HG03139 (cell line): Measurements from ENCODE around the gene ST3GAL3.

Experiments used
- ATAC-seq: cut with Tn5 transposase; IDR thresholded peaks from one replicate; pipeline ENCODE4 v1.9.1; 2021; ENCODE audit not compliant: unreplicated experiment

The ST3GAL3 gene

DNA sequence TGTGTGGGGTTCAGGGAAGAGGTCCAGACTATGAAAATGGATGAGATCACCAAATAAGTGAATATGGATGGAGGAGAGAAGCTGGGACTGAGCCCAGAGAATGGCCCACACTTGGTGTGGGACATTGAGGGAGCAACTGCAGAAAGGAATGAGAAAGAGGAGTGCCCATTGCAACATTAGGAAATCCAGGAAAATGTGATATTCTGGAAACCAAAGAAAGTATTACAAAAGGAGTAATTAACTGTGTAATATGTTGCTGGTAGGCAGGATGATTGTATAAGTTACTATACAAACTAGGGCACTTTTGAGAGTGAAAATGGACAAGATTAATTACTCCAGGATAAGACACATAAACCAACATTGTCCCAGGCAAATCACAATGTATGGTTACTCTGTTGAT is 166.5 kb downstream of the ST3GAL3 start:
- ATAC-seq = no peak

DNA sequence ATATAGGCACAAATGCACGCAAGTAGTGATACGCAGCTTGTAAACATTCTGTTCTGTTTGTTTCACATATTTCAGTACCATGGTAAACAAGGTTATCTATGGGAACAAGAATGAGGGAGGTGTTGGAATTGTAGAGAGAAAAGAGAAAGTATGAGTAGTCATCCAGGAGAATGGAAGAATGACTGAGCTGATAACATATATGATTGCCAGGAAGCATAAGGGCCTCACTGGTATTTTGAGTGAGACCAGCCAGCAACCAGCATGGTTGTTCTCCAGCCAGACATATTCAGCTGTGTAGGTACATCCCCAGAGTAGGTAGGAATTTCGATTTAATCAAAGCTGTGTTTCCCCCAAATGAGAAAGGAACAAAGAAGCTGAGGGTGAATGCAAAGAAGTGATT is 167.4 kb downstream of the ST3GAL3 start:
- no peak for ATAC-seq

DNA sequence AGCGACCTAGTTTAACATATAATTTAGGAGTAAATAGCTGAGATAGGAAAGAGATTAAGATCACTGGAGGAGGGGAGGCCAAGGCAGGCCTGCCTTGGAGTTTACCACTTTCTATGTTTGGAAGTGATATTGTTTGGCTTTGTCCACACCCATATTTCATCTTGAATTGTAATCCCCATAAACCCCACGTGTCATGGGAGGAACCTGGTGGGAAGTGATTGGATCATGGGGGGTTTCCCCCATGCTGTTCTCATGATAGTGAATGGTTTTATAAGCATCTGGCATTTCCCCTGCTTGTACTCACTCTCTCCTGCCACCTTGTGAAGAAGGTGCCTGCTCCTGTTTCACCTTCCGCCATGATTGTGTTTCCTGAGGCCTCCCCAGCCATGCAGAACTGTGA is 168.0 kb downstream of the ST3GAL3 start:
- ATAC-seq = no peak

DNA sequence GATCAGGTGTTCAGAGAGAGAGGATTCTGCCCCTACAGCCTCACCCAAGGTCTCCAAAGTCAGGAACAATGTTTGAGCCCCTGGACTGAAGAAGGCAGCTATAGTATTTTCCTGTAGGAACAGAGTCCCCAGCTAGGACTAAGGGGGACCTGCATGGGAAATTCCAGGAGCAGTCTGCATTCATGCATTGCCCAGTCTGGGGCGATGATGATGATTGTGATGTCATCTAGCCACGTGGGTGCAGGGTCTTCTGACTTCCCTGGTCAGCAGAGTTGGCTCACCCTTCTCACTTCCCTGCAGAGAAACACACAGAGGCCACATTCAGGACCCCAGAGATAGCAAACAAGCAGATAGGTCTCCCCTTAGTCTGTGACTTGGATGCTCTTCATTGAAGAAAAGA is 169.8 kb downstream of the ST3GAL3 start:
- ATAC-seq = no peak

DNA sequence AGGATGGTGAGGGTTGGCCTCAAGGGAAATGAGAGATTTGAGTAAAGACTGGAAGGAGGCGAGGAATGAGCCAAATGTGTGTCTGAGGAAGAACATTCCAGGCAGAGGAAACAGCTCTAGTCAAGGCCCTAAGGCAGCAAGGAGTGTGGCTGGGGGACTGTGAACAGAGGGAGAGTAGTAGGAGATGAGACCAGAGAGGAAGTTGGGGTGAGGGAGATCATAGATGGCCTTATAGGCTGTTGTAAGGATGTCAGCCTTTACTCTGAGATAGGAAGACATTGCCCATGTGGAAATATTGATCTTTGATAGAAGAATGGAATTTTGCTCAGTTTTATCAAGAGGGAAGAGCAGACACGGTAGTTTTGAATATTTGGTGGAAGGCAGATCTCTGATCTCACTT is 171.1 kb downstream of the ST3GAL3 start:
- ATAC-seq = no peak

DNA sequence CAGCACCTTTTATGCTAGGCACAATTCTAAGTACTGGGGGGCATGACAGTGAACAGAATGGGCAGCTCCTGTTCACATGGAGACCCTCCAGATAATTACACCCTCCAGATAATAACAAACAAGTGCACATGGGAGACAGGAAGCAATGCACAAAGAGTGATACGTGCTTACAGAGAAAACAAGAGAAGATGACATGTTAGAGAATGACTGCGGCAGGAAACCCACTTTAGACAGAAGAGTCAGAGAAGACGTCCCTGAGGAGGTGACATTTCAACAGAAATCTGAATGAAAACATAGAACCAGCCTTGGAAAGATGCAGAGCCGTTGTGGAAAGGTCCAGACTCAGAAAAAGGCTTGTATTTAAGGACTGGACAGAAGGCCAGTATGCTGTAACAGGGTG is 171.5 kb downstream of the ST3GAL3 start:
- no peak for ATAC-seq

DNA sequence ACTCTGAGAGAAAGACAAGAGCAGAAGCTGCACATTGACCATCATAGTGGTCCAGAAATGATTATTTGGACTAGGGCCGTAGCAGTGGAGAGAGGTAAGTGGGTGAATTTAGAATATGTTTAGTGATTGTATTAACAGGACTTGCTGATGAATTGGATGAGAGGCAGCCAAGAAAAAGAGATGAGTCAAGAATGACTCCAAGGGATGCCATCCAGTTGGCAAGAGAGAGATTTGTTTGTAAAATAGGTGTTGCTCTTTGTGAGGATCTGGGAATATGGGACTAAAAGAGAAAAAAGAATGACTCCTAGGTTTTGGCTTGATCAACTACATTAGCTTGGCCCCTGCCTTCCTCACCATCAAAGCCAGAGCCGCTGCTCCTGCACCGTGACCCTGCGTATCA is 172.1 kb downstream of the ST3GAL3 start:
- ATAC-seq = no peak

DNA sequence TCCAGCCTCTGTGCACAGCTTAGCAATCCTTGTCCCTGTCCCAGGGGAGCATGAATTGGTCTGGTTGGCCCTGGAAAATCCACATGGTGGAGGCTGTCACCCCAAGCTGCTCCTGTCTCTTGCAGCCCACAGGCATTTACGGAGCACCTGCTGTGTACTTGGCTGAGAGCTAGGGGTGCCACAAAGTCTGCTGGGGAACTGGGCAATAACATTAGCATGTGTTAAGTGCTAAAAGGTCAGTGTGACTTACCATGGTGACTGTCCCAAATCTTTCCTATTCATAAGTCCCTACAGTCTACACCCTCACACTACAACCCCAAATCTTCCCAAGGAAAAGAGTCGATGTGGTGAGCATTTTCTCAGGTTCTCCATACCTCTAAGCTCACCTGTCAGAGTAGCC is 172.7 kb downstream of the ST3GAL3 start:
- ATAC-seq = no peak

DNA sequence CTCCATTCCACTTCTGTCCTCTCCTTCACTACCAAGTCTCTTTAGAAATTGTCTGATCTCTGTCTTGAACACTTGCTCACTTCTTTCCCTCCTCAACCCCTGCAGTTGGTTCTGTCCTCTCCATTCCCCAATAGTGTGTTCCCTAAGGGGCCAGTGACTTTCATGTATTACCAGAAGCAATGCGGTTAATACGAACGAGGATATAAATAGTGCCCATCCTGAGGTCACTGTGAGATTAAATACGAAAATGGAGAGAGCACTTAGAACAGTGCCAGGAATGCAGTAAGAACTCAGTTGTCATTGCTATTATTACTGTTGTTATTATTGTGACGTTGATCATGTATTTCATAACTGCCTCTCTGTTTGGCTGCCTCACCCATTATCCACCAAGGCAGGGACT is 173.3 kb downstream of the ST3GAL3 start:
- no peak for ATAC-seq

DNA sequence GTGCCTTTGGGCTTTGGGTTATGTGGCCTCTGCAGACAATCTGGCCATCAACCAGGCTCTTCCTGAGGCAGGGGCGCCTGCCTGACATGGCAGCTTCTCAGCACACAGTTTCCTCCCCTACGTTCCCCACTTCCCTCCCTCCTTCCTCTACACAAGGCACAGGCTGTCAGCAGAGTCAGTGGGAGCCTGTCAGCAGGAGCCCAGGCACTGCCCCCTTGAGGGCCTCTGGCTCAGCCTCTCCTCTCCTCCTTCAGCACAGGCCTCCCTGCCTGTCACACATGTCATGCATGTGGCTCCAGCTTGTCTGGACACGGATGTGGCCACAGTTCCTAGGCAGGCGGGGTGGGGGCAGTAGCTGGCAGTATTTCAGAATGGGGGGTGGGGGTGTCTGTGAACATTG is 174.1 kb downstream of the ST3GAL3 start:
- no peak for ATAC-seq

DNA sequence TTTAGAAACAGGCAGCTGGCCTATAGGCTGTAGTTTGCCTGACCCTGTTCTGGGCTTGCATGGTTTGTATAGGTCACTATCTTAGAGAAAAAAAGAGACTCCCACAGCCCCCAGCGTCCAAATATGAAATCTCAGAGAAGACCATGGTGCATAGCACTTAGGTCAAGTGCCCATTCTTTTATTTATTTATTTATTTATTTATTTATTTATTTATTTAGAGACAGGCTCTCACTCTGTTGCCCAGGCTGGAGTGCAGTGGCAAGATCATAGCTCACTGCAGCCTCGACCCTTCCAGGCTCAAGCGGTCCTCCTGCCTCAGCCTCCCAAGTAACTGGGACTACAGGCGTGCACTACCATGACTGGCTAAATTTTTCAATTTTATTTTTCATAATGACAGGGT is 175.4 kb downstream of the ST3GAL3 start:
- ATAC-seq = no peak

DNA sequence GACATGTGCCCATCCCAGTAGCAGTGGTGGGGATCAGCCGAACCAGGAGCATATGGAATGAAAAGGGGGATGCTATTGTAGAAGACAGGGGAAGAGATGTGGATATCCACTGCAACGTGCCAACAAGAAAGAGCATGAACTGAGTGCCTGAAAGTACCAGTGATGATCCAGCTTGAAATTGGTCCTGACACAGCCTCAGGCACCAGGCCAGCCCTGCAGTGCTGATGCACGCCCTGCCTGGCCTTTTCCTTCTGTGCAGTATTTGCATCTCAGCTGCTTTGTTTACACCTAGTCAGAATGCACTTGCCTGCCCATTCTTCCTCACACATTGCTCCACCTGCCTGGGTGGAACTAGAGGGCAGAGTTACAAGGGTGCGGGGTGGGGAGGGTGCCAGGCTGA is 176.0 kb downstream of the ST3GAL3 start:
- ATAC-seq = no peak

DNA sequence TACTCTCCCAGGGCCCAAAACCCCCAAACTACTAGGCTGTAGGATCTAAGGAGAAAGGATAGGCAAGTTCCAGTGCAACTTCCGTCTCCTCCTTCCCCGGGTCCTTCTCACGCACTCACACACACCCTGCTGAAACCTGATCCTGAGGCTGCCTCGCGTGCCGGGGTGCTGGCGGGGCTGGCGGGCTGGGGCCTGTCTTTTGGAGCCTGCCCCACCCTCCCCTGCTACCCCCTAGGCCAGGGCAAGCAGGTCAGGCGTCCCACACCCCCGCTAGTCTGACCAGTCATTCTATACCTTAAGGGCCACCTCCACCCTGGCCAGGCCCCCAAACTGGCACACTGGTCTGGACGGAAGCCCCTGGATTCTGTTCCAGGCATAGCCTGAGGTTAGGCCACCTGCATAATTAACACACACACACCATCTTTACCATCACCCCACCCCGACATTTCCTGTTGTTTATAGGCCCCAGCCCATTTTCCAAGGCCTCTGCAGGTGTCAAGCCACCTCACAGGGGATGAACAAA is 178.0 kb downstream of the ST3GAL3 start:
- ATAC-seq = no peak

DNA sequence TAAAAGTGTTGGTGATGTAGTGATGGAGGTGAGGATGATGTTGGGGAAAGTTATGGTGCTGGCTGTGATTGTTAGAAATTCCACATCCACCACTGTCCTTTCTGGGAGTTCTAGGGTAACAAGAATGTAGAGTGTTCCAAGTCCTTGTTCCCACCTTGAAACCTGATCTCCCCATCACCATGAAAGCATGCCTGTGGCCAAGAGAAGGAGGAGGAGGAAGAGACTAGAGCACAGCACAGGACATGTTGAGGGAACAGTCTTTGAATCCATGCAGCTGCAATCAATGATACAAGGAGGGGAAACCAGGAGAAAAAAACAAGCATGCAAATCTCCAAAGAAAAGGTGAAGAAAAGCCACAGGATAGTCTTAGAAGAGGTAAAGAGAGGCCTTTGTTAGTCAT is 180.4 kb downstream of the ST3GAL3 start:
- ATAC-seq = no peak

DNA sequence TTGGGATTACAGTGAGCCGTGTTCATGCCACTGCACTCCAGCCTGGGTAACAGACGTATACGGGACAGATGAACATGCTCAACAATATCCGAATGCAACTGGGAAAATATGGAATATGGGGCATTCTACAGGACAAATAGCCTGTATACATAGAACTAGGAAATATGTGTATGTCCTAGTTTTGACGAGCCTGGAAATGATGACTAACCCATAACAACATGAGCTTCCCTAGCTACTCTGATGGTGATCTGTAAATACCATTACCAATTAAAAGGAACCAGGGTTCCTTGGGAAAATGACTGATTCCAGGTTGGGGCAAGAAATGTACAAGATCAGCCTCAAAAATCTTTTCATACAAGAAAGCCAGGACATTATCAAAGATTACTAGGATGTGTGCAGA is 183.5 kb downstream of the ST3GAL3 start:
- ATAC-seq = no peak

DNA sequence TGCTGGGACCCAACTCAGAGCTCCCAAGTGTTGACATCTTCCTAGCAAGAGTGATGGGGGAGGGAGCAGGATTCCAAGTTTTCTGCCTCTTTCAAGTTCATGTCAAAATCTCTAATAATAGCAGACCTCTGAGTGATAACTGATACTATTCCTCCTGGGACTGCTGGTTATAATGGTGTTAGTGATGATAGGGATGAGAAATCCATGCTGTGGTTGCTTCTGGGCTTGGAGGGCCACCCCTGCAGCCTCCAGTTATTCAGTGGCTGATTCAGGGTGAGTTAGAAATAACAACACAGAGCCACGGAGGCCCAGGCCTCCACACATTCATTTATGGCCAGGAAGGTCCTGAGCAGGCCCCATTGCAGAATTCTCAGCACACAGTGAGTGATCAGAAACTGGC is 185.7 kb downstream of the ST3GAL3 start:
- ATAC-seq = no peak

DNA sequence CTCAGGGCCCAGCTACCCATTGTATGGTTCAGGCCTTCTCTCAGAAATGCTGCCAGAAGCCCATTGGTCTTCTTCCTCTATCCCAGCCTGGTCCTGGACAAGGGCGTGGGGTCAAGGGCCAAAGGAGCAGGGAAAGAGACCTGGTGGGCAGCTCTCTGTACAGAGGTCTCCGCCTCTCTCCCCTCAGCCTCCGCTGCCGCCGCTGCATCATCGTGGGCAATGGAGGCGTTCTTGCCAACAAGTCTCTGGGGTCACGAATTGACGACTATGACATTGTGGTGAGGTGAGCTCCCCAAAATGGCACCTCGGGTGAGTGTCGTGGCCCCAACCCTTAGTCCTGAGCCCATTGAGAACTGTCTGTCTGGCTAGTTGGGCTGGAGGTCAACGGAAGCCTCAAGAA is 191.6 kb downstream of the ST3GAL3 start:
- ATAC-seq = no peak

DNA sequence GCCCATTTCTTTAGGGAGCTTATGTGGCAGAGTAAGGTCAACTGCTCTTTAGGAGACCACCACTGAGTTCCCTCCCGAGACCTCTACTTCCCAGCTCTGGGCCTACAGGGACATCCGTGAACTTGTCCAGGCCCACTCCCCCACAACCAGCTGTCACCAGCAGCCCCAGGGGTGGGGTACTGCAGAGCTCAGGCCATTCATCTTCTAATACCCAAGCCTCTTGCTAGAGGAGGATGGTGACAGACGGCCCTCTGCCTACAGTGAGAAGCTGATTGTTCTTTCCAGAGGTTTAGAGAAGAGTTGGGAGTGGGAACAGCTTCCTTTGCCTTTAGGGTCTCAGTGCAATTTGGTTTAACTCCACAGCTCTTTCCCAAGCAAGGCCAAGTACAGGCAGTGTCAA is 193.1 kb downstream of the ST3GAL3 start:
- ATAC-seq = no peak

DNA sequence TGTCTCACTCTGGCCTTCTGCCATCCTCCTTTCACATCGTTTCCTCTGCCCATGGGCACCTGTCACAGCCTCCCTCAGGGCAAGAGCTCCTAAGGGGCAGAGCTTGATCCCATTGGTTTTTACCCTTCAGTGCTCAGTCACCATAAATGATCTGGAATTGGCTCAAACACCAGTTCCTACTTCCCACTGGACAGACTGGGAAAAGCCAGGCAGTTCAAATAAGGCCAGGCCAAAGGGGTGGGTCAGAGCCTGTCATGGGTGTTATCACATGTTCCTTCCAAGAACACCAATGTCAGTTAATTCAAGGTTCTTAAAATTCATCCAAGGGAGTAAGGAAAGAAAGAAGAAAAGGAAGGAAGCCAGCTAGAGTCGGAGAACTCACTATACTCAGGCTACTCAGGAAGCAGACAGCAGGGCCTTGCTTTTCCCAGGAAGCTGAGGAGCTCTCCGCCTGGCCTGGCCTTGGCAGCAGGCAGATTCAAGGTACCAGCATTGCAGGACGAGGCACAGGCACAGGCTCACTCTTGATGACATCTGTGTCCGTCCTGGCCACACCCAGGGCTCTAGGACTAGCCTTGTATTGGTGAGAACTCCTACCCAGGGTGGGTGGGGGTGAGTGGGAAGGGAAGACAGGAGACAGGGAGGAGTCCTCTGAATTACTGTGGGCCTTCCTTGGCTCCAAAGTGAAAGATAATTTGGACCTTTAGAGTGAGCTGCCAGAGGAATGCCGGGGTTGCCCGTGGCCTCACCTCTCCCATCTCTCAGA is 194.0 kb downstream of the ST3GAL3 start:
- ATAC-seq = no peak

DNA sequence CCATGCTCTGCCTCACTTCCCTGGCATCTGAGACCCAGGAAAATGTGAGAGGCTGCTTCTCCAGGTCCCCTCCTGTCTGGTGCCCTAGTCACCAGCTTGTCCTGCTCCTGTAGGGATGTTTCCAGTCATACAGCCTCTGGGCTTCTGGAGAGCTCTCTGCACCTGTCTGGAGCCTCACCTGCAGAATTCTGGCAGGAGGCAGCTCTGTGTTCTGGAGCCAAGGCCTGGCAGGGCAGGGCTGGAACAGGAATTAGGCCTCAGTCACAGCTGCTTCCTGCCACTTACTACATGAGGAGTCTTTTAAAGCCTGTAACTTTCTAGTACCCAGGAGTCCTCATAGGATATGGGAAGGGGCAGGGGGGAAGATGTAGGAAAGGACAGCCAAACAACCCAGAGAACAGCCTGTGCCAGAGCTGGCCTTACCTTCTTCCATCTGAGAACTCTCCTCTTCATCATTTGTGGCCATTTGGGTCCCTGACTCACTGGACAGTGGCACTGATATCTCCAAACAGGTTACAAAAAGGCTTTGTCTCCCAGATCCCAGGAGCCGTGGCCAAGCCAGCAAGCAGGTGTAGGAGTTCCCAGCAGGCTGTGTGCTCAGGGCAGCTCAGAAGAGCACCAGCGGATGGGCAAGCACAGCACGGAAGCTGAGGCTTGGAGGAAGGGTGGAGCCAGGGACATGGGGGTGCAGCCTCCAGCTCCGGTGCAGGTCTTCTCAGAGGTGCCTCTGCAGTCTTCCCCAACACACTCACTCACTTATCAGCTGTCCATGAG is 194.9 kb downstream of the ST3GAL3 start:
- no peak for ATAC-seq

DNA sequence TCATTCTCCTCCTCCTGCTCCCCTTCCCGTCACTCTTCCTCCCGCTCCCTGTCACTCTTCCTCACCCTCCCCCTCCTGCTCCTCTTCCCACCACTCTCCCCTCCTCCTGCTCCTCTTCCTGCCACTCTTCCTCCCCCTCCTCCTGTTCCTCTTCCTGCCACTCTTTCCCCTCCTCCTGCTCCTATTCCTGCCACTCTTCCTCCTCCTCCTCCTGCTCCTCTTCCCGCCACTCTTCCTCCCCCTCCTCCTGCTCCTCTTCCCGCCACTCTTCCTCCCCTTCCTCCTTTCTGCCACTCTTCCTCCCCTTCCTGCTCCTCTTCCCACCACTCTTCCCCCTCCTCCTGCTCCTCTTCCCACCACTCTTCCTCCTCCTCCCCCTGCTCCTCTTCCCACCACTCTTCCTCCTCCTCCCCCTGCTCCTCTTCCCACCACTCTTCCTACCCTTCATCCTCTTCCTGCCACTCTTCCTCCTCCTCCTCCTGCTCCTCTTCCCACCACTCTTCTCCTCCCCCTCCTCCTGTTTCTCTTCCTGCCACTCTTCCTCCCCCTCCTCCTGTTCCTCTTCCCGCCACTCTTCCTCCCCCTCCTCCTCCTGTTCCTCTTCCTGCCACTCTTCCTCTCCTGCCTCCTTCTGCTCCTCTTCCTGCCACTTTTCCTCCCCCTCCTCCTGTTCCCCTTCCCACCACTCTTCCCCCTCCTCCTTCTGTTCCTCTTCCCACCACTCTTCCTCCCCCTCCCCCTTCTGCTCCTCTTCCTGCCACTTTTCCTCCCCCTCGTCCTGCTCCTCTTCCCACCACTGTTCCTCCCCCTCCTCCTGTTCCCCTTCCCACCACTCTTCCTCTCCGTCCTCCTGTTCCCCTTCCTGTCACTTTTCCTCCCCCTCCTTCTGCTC is 197.6 kb downstream of the ST3GAL3 start:
- no peak for ATAC-seq
